BJ (cell line): ENCODE results near the gene ITPR3. TPM values are rescaled to one million over a fixed set of nuclear protein-coding genes. Genes with fewer than 3 reads are reported as not detected.

Experiments used
- CTCF ChIA-PET: fragments of 350-600 bp; formaldehyde crosslinking; extraction: SDS; loops from one replicate; lab custom pipeline; 2021; ENCODE audit warnings: antibody characterized with exemption, inconsistent platforms; lab: Yijun Ruan, JAX
- POLR2A ChIA-PET: fragments of 300-600 bp; sonication (Branson Sonifier 250); formaldehyde crosslinking; extraction: SDS; loops from one replicate; lab custom pipeline; 2021; ENCODE audit warnings: antibody characterized with exemption; lab: Charles Lee
- DNase-seq: peaks from one replicate; pipeline ENCODE4 v3.0.0-alpha.2; 2011; ENCODE audit warnings: low read depth
- H3K27me3 ChIP-seq: 2 replicates; pipeline ENCODE4 v1.6.0; 2011; ENCODE audit warnings: low read length; ENCODE audit not compliant: control insufficient read depth, insufficient read depth
- H3K36me3 ChIP-seq: 2 replicates; pipeline ENCODE4 v1.5.1; 2011; ENCODE audit warnings: low read length; ENCODE audit not compliant: control insufficient read depth, insufficient read depth
- H3K4me3 ChIP-seq: 2 replicates; pipeline ENCODE4 v1.5.1; 2011; ENCODE audit warnings: low read depth, mild to moderate bottlenecking, control low read depth, low read length
- CTCF ChIP-seq: IDR thresholded peaks from 2 replicates; pipeline ENCODE4 v1.5.1; 2011; ENCODE audit warnings: low read depth, mild to moderate bottlenecking, control low read depth, inconsistent platforms, low read length, moderate library complexity; ENCODE audit not compliant: insufficient read depth
- polyA plus RNA-seq: library from polyadenylated mRNA; depleted of rRNA; stranded (reverse); fragments of >200 nt; gene quantifications from 2 replicates; pipeline ENCODE4 v1.2.3, GENCODE V29; 2011

ITPR3 gene
- polyA plus RNA-seq, 1 experiment, result 16.6 TPM

- Histone ChIP-seq H3K36me3 (peaks cover 59% of the 10 kb centered on the region), H3K27me3 (no peaks in the 10 kb centered on the region), H3K4me3 (no peak overlapping the region)
- POLR2A ChIA-PET, result no interaction called here
- no peak for DNase-seq
- CTCF ChIA-PET, result interaction anchor here (1.1 to 1.4 kb wide), 2 partner anchors 16 to 98 kb away, joined by 3 to 7 read pairs; no protein-coding TSS in a partner anchor
- TF ChIP-seq CTCF, result no peak
Observed at GRCh38 chr6:33684428-33684896, 63.3 kb downstream of the ITPR3 start.

GRCh38 chr6:33684983-33685382, 63.9 kb downstream of the ITPR3 start:
- H3K4me3 ChIP-seq, result no peak overlapping the region
- TF ChIP-seq CTCF, result no peak
- no peak for DNase-seq
- ChIA-PET POLR2A (no interaction called here), CTCF (interaction anchor here (1.4 kb wide), 1 partner anchor 15 kb away, joined by 7 read pairs; no protein-coding TSS in a partner anchor)
- peaks cover 59% of the 10 kb centered on the region for H3K36me3 ChIP-seq
- no peaks in the 10 kb centered on the region for H3K27me3 ChIP-seq

- Histone ChIP-seq H3K4me3 (no peak overlapping the region), H3K27me3 (no peaks in the 10 kb centered on the region), H3K36me3 (peaks cover 57% of the 10 kb centered on the region)
- no peak for DNase-seq
- POLR2A ChIA-PET, result no interaction called here
- no peak for TF ChIP-seq CTCF
- CTCF ChIA-PET, result interaction anchor here (2.4 kb wide), 1 partner anchor 96 kb away, joined by 10 read pairs; no protein-coding TSS in a partner anchor
Observed at GRCh38 chr6:33685411-33686224, 64.5 kb downstream of the ITPR3 start.

- ChIA-PET POLR2A (no interaction called here), CTCF (interaction anchor here (2.4 kb wide), 1 partner anchor 96 kb away, joined by 10 read pairs; no protein-coding TSS in a partner anchor)
- no peak for TF ChIP-seq CTCF
- no peak overlapping the region for H3K4me3 ChIP-seq
- H3K27me3 ChIP-seq, result no peaks in the 10 kb centered on the region
- DNase-seq, result no peak
- H3K36me3 ChIP-seq, result peaks cover 61% of the 10 kb centered on the region
Observed at GRCh38 chr6:33686225-33686924, 65.3 kb downstream of the ITPR3 start.
